Measurements from ENCODE around the gene ITGB1.

- TF ChIP-seq POLR2A (IDR thresholded peaks at IDR 0.05) (no peak), CTCF (IDR thresholded peaks at IDR 0.05) (no peak)
Measured at GRCh38 chr10:32956365-32957197, 1.4 kb downstream of the ITGB1 start.

Data from breast epithelium (tissue), 3 donors.